B cell (primary cell): ENCODE data around the gene FLII. TPM values are rescaled to one million over a fixed set of nuclear protein-coding genes. Genes with fewer than 3 reads are reported as not detected.

Experiments
- ATAC-seq: fragments of 200-7000 bp; cut with Tn5 transposase; one replicate; pipeline ENCODE4 v1.10.0; 2021; ENCODE audit warnings: low read depth, mild to moderate bottlenecking, moderate number of reproducible peaks, moderate library complexity
- CTCF ChIA-PET: fragments of 350-600 bp; sonication (Branson Sonifier 250); formaldehyde crosslinking; loops from one replicate; lab custom pipeline; 2021; ENCODE audit warnings: antibody characterized with exemption, inconsistent platforms; lab: Charles Lee
- POLR2A ChIA-PET: fragments of 350-600 bp; sonication (Branson Sonifier 250); formaldehyde crosslinking; loops from one replicate; lab custom pipeline; 2021; ENCODE audit warnings: antibody characterized with exemption; lab: Charles Lee
- DNase-seq: peaks from one replicate; pipeline ENCODE4 v3.0.0; 2013
- H2AFZ ChIP-seq: 2 replicates; pipeline ENCODE4 v1.6.1; 2012; ENCODE audit warnings: mild to moderate bottlenecking, low read depth, low read length; ENCODE audit not compliant: insufficient read depth, poor library complexity, severe bottlenecking
- H3K27ac ChIP-seq, 2 donors: 1 replicate in 1 of 2; 2 replicates in 1 of 2; pipeline ENCODE4 v1.5.1; 2012 to 2013; ENCODE audit warnings: low read length in 2 of 2, mild to moderate bottlenecking in 2 of 2, moderate library complexity in 1 of 2
- H3K27me3 ChIP-seq, 4 experiments: fragments of 200-600 bp in 1 of 4; sonication (generic) in 1 of 4; replicated peaks in 1 of 4; 1 replicate in 2 of 4; 2 replicates in 2 of 4; pipeline versions ENCODE4 v1.6.1 to v1.7.0; 2013 to 2016; ENCODE audit warnings: low read length in 3 of 4, mild to moderate bottlenecking in 2 of 4, mixed read lengths in 1 of 4, moderate library complexity in 1 of 4; ENCODE audit not compliant: insufficient read depth in 4 of 4, control insufficient read depth in 3 of 4; ENCODE audit errors: control extremely low read depth in 1 of 4
- H3K36me3 ChIP-seq, 2 experiments: replicated peaks in 1 of 2; 1 replicate in 1 of 2; 2 replicates in 1 of 2; pipeline versions ENCODE4 v1.6.1 to v1.7.1; 2013; ENCODE audit warnings: low read length in 1 of 2; ENCODE audit not compliant: insufficient read depth in 2 of 2, control insufficient read depth in 1 of 2; ENCODE audit errors: control extremely low read depth in 1 of 2, extremely low read depth in 1 of 2
- H3K4me1 ChIP-seq, 2 donors: fragments of 200-600 bp in 1 of 2; sonication (generic) in 1 of 2; 1 replicate in 1 of 2; 2 replicates in 1 of 2; pipeline versions ENCODE4 v1.5.1 to v1.6.1; 2013 to 2017; ENCODE audit warnings: low read length in 2 of 2; ENCODE audit not compliant: control insufficient read depth in 2 of 2, insufficient read depth in 2 of 2
- H3K4me2 ChIP-seq: replicated peaks from 2 replicates; pipeline ENCODE3; 2012; ENCODE audit warnings: mild to moderate bottlenecking, low read depth, low read length; ENCODE audit not compliant: poor library complexity, severe bottlenecking
- H3K4me3 ChIP-seq, 5 experiments: fragments of 200-600 bp in 1 of 5; sonication (generic) in 1 of 5; 1 replicate in 3 of 5; 2 replicates in 2 of 5; pipeline versions ENCODE4 v1.5.1 to v1.7.0; 2011 to 2016; ENCODE audit warnings: low read length in 4 of 5, mild to moderate bottlenecking in 4 of 5, low read depth in 2 of 5, control low read depth in 1 of 5, moderate library complexity in 1 of 5; ENCODE audit not compliant: insufficient read depth in 1 of 5; ENCODE audit errors: control extremely low read depth in 1 of 5, extremely low read depth in 1 of 5
- H3K79me2 ChIP-seq: fragments of 200-600 bp; sonication (generic); one replicate; pipeline ENCODE4 v1.6.0; 2016; ENCODE audit warnings: low read length; ENCODE audit not compliant: control insufficient read depth, insufficient read depth
- H3K9ac ChIP-seq: fragments of 200-600 bp; sonication (generic); 2 replicates; pipeline ENCODE4 v1.6.1; 2017; ENCODE audit warnings: mild to moderate bottlenecking, low read length, moderate library complexity
- H3K9me3 ChIP-seq, 3 donors: one replicate each; pipeline versions ENCODE4 v1.6.1 to v1.7.1; 2013; ENCODE audit warnings: low read length in 2 of 3; ENCODE audit not compliant: control insufficient read depth in 2 of 3, insufficient read depth in 1 of 3; ENCODE audit errors: control extremely low read depth in 1 of 3
- H4K20me1 ChIP-seq: 2 replicates; pipeline ENCODE4 v1.6.0; 2012; ENCODE audit warnings: mild to moderate bottlenecking, low read length; ENCODE audit not compliant: insufficient read depth, control insufficient read depth, poor library complexity, severe bottlenecking
- H3K27ac Mint-ChIP-seq: one replicate; pipeline ENCODE4 v1.8.0; 2021; ENCODE audit warnings: mixed read lengths
- H3K27me3 Mint-ChIP-seq: one replicate; pipeline ENCODE4 v1.8.0; 2021; ENCODE audit warnings: mixed read lengths
- H3K4me1 Mint-ChIP-seq: one replicate; pipeline ENCODE4 v1.8.0; 2021; ENCODE audit warnings: mixed read lengths
- H3K4me3 Mint-ChIP-seq: one replicate; pipeline ENCODE4 v1.8.0; 2021; ENCODE audit warnings: mixed read lengths
- H3K9me3 Mint-ChIP-seq: one replicate; pipeline ENCODE4 v1.8.0; 2022; ENCODE audit warnings: mixed read lengths; ENCODE audit not compliant: insufficient read depth
- EZH2 ChIP-seq: IDR thresholded peaks from 2 replicates; pipeline ENCODE4 v1.6.1; 2012; ENCODE audit warnings: borderline replicate concordance, low read depth, mild to moderate bottlenecking, moderate library complexity, low read length; ENCODE audit not compliant: insufficient read depth, poor library complexity, severe bottlenecking
- WGBS: methylation state at CpG from one replicate; pipeline ENCODE4 v1.1.5; 2013; ENCODE audit warnings: missing lambda C conversion rate; ENCODE audit not compliant: insufficient coverage; 5-methylcytosine and 5-hydroxymethylcytosine counted together
- intact Hi-C: fragments of 100-400 bp; cut with micrococcal nuclease; formaldehyde crosslinking; loops from one replicate; pipeline ENCODE4 v1.10.0; 2022
- polyA plus RNA-seq: library from polyadenylated mRNA; depleted of rRNA; stranded (reverse); fragments of >200 nt; gene quantifications from 2 replicates; pipeline ENCODE4 v1.2.3, GENCODE V29; 2012
- total RNA-seq, 2 donors: library from RNA; stranded (reverse); fragments of 120-200 nt in 1 of 2; gene quantifications; 1 replicate in 1 of 2; 2 replicates in 1 of 2; pipeline versions ENCODE4 v1.2.3 to v1.2.4, GENCODE V29; 2013 to 2022
- TF ChIP-seq, protein P1 (sequence below): fragments of 200-600 bp; IDR thresholded peaks from one replicate; pipeline ENCODE4 v1.8.0; 2022; ENCODE audit warnings: antibody characterized with exemption, mild to moderate bottlenecking

FLII gene
- total and polyA plus RNA-seq, 2 donors (not counting 1 experiment from before 2014, with no cell fraction given) = 357 to 531 TPM

DNA sequence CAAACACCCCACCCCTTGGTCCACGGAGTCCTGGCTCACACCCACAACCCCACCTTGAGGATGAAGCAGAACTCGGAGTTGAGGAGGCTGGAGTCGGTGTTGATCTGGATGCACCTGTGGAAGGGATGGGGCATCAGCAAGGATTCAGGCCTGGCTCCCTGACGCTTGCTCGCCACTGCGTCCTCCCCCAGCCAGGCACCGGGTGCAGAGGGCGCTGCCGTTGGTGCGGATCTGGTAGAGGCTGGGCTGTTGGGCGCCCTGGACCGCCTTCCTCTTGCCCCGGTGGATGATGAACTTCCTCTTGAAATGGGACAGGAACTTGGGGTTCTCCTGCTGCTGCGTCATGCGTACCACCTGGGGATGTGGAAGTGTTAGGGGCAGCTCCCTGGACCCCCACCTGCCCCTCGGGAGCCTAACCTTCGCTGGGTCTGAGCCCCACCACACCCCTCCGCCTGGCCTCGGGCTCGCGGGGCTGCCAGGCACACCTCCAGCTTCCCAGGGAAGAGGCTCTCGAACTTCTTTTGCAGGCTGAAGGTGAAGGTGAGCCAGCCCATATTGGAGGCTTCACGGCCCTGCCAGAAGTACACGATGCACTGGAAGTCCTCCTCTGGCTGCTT, 12.3 kb downstream of the FLII start:
- peaks cover 5 to 55% of the 10 kb centered on the region in 2 experiments for H3K36me3 ChIP-seq
- H3K4me2 ChIP-seq = no peak overlapping the region
- no peaks in the 10 kb centered on the region for H3K4me1 ChIP-seq
- no peak overlapping the region for H2AFZ ChIP-seq
- H3K79me2 ChIP-seq = no peaks in the 10 kb centered on the region
- TF ChIP-seq, protein P1, sequence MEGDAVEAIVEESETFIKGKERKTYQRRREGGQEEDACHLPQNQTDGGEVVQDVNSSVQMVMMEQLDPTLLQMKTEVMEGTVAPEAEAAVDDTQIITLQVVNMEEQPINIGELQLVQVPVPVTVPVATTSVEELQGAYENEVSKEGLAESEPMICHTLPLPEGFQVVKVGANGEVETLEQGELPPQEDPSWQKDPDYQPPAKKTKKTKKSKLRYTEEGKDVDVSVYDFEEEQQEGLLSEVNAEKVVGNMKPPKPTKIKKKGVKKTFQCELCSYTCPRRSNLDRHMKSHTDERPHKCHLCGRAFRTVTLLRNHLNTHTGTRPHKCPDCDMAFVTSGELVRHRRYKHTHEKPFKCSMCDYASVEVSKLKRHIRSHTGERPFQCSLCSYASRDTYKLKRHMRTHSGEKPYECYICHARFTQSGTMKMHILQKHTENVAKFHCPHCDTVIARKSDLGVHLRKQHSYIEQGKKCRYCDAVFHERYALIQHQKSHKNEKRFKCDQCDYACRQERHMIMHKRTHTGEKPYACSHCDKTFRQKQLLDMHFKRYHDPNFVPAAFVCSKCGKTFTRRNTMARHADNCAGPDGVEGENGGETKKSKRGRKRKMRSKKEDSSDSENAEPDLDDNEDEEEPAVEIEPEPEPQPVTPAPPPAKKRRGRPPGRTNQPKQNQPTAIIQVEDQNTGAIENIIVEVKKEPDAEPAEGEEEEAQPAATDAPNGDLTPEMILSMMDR = no peak
- TF ChIP-seq EZH2 = no peak
- intact Hi-C loops = no loop called here
- no peak overlapping the region for H3K9ac ChIP-seq
- H3K27ac Mint-ChIP-seq = no peak overlapping the region
- H3K27me3 ChIP-seq = no peaks in the 10 kb centered on the region
- CTCF ChIA-PET = no interaction called here
- H3K27ac ChIP-seq = no peak overlapping the region
- no peaks in the 10 kb centered on the region for H3K9me3 ChIP-seq
- POLR2A ChIA-PET = no interaction called here
- H3K4me3 Mint-ChIP-seq = no peak overlapping the region
- no peak for ATAC-seq
- no peaks in the 10 kb centered on the region for H3K9me3 Mint-ChIP-seq
- peaks cover 6% of the 10 kb centered on the region for H3K4me1 Mint-ChIP-seq
- H3K27me3 Mint-ChIP-seq = no peaks in the 10 kb centered on the region
- WGBS = 93% methylated on average over 21 of the region's 24 CpGs
- no peak overlapping the region for H3K4me3 ChIP-seq
- no peaks in the 10 kb centered on the region for H4K20me1 ChIP-seq
- no peak for DNase-seq

DNA sequence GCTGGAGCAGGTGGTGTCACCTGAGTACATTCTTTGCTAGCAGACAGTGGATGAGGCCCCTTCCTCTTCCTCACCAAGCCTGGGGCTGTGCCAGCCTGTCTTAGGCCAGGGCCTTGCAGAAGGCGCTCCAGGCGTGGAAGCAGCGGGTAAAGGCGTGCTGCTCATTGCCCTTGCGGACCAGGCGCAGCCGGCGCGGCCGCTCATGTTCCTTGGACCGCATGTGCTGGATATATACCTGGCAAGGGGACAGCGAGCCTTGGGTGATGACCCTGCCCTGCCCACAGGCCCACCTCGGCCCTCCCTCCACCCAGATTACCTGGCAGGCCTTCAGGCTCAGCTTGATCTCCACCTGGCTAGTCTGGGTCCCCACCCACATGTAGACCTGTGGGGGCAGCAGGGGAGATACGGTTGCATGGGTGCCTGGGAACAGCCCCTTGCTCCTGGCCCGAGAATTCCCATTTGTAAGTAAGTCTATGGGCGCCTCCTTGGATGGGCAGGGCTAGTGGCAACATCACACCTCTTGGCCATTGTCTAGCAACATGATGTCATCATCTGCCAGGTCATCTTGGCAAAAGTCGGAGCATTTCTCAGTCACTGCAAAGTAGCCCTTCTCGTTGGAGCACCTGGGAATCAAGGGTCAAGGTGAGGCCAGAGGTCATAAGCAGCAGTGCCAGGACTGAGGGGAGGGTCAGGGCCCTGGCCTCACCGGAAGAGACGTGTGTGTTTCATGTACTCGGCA, 13.3 kb downstream of the FLII start:
- no peak for ATAC-seq

More for the DNA sequence above, 13.3 kb downstream of the FLII start:
- CTCF ChIA-PET = no interaction called here
- H3K27me3 Mint-ChIP-seq = no peaks in the 10 kb centered on the region
- H3K27ac ChIP-seq = no peak overlapping the region
- no peak overlapping the region for H3K4me3 Mint-ChIP-seq
- no peak for TF ChIP-seq EZH2
- TF ChIP-seq, protein P1 = no peak
- H3K4me3 ChIP-seq = no peak overlapping the region
- no peak overlapping the region for H3K4me2 ChIP-seq
- no peaks in the 10 kb centered on the region for H4K20me1 ChIP-seq
- H3K9ac ChIP-seq = no peak overlapping the region
- intact Hi-C loops = no loop called here
- no peaks in the 10 kb centered on the region for H3K4me1 ChIP-seq
- H3K9me3 Mint-ChIP-seq = no peaks in the 10 kb centered on the region
- no peak overlapping the region for H2AFZ ChIP-seq
- POLR2A ChIA-PET = interaction anchor here (1.4 kb wide), 1 partner anchor 62 kb away, joined by 10 read pairs; no protein-coding TSS in a partner anchor
- DNase-seq = no peak
- 93% methylated on average over 21 of the region's 21 CpGs for WGBS
- H3K36me3 ChIP-seq = peaks cover 5 to 45% of the 10 kb centered on the region in 2 experiments
- H3K27me3 ChIP-seq = no peaks in the 10 kb centered on the region
- H3K4me1 Mint-ChIP-seq = peaks cover 6% of the 10 kb centered on the region
- no peaks in the 10 kb centered on the region for H3K79me2 ChIP-seq
- H3K9me3 ChIP-seq = no peaks in the 10 kb centered on the region
- no peak overlapping the region for H3K27ac Mint-ChIP-seq
